Measurements from ENCODE around the gene ABCA10.
"Not testable (repeated sequence)": the region's sequence is repeated elsewhere in the genome, so short reads cannot be mapped to it uniquely, and the experiment has no call there.

Gene ABCA10

GRCh38 chr17:69170377-69170776 lies 58.2 kb downstream of the ABCA10 start:
- no peak for FAIRE-seq
- no peak for TF ChIP-seq POLR2A (IDR thresholded peaks at IDR 0.05; ENCODE audit: low read depth, low read length)
- DNase-seq (ENCODE audit: insufficient read length, low spot score) = no peak

- not testable (repeated sequence) for DNase-seq (ENCODE audit: insufficient read length, low spot score); FAIRE-seq
Measured at GRCh38 chr17:69168642-69169041, 60.0 kb downstream of the ABCA10 start.

- DNase-seq (ENCODE audit: insufficient read length, low spot score) (no peak), FAIRE-seq (no peak)
- TF ChIP-seq POLR2A (IDR thresholded peaks at IDR 0.05; ENCODE audit: low read depth, low read length) = no peak
Measured at GRCh38 chr17:69166957-69167356, 61.7 kb downstream of the ABCA10 start.

GRCh38 chr17:69164206-69164605 lies 64.4 kb downstream of the ABCA10 start:
- FAIRE-seq (no peak), DNase-seq (ENCODE audit: insufficient read length, low spot score) (no peak)
- TF ChIP-seq POLR2A (IDR thresholded peaks at IDR 0.05; ENCODE audit: low read depth, low read length) = no peak

- DNase-seq (ENCODE audit: insufficient read length, low spot score) (no peak), FAIRE-seq (no peak)
- no peak for TF ChIP-seq POLR2A (IDR thresholded peaks at IDR 0.05; ENCODE audit: low read depth, low read length)
Measured at GRCh38 chr17:69159418-69159817, 69.2 kb downstream of the ABCA10 start.

GRCh38 chr17:69154267-69154666 lies 74.4 kb downstream of the ABCA10 start:
- FAIRE-seq (no peak), DNase-seq (ENCODE audit: insufficient read length, low spot score) (no peak)
- no peak for TF ChIP-seq POLR2A (IDR thresholded peaks at IDR 0.05; ENCODE audit: low read depth, low read length)

- FAIRE-seq (no peak), DNase-seq (ENCODE audit: insufficient read length, low spot score) (no peak)
- no peak for TF ChIP-seq POLR2A (IDR thresholded peaks at IDR 0.05; ENCODE audit: low read depth, low read length)
Measured at GRCh38 chr17:69150333-69150732, 78.3 kb downstream of the ABCA10 start.

GRCh38 chr17:69147460-69147859 lies 81.2 kb downstream of the ABCA10 start:
- FAIRE-seq = peak; percentile 11
- TF ChIP-seq POLR2A (IDR thresholded peaks at IDR 0.05; ENCODE audit: low read depth, low read length) = no peak
- no peak for DNase-seq (ENCODE audit: insufficient read length, low spot score)

GRCh38 chr17:69144331-69145255 lies 84.0 kb downstream of the ABCA10 start:
- DNase-seq (ENCODE audit: insufficient read length, low spot score) = no peak
- no peak for TF ChIP-seq POLR2A (IDR thresholded peaks at IDR 0.05; ENCODE audit: low read depth, low read length)
- no peak for FAIRE-seq

GRCh38 chr17:69143683-69144231 lies 84.9 kb downstream of the ABCA10 start:
- FAIRE-seq = no peak
- no peak for TF ChIP-seq POLR2A (IDR thresholded peaks at IDR 0.05; ENCODE audit: low read depth, low read length)

GRCh38 chr17:69143151-69143550 lies 85.5 kb downstream of the ABCA10 start:
- DNase-seq (ENCODE audit: insufficient read length, low spot score) (no peak), FAIRE-seq (no peak)
- no peak for TF ChIP-seq POLR2A (IDR thresholded peaks at IDR 0.05; ENCODE audit: low read depth, low read length)

More at GRCh38 chr17:69143683-69144231, 84.9 kb downstream of the ABCA10 start:
- no peak for DNase-seq (ENCODE audit: insufficient read length, low spot score)

- no peak for TF ChIP-seq POLR2A (IDR thresholded peaks at IDR 0.05; ENCODE audit: low read depth, low read length)
- FAIRE-seq = no peak
Measured at GRCh38 chr17:69142175-69142802, 86.3 kb downstream of the ABCA10 start.

GRCh38 chr17:69141431-69142174 lies 87.0 kb downstream of the ABCA10 start, which contains the start of gene ABCA6:
TSS of gene ABCA6 (minus strand) at chr17:69141895. CDS start at chr17:69140703, 1,192 bp downstream.
- no peak for DNase-seq (ENCODE audit: insufficient read length, low spot score)
- no peak for TF ChIP-seq POLR2A (IDR thresholded peaks at IDR 0.05; ENCODE audit: low read depth, low read length)
- peak; percentile 85 for FAIRE-seq

More at GRCh38 chr17:69142175-69142802, 86.3 kb downstream of the ABCA10 start:
- no peak for DNase-seq (ENCODE audit: insufficient read length, low spot score)

GRCh38 chr17:69134112-69134511 lies 94.5 kb downstream of the ABCA10 start:
- no peak for DNase-seq (ENCODE audit: insufficient read length, low spot score)
- no peak for FAIRE-seq
- no peak for TF ChIP-seq POLR2A (IDR thresholded peaks at IDR 0.05; ENCODE audit: low read depth, low read length)
